Type B pancreatic cell (in vitro differentiated cells): ENCODE measurements around the gene STAB1. TPM values are rescaled to one million over a fixed set of nuclear protein-coding genes. Genes with fewer than 3 reads are reported as not detected.
A peak's percentile ranks its signal among the peaks of the same experiment; 100 is the strongest.

ENCODE experiments used
- DNase-seq: peaks from one replicate; pipeline ENCODE4 v3.0.0; 2021; ENCODE audit warnings: mixed read lengths; ENCODE audit not compliant: unreplicated experiment; ENCODE audit errors: extremely low spot score
- H3K27ac Mint-ChIP-seq: 2 replicates; pipeline ENCODE4 v1.8.0; 2021; ENCODE audit warnings: mild to moderate bottlenecking, mixed read lengths
- H3K27me3 Mint-ChIP-seq: 2 replicates; pipeline ENCODE4 v1.8.0; 2021; ENCODE audit warnings: mixed read lengths
- H3K36me3 Mint-ChIP-seq: 2 replicates; pipeline ENCODE4 v1.8.0; 2021; ENCODE audit warnings: mixed read lengths
- H3K4me1 Mint-ChIP-seq: one replicate; pipeline ENCODE4 v1.8.0; 2021; ENCODE audit warnings: mixed read lengths; ENCODE audit not compliant: unreplicated experiment
- H3K4me3 Mint-ChIP-seq: 2 replicates; pipeline ENCODE4 v1.8.0; 2021; ENCODE audit warnings: mild to moderate bottlenecking, mixed read lengths
- H3K9me3 Mint-ChIP-seq: 2 replicates; pipeline ENCODE4 v1.8.0; 2021; ENCODE audit warnings: mixed read lengths
- CTCF ChIP-seq: fragments of 200-600 bp; sonication (generic); conservative IDR thresholded peaks from 2 replicates; pipeline ENCODE4 v1.5.0; 2021; ENCODE audit warnings: antibody characterized with exemption, mild to moderate bottlenecking
- total RNA-seq: library from RNA; stranded (reverse); gene quantifications from 2 replicates; pipeline ENCODE4 v1.2.1, GENCODE V29; 2021; ENCODE audit warnings: low replicate concordance

The STAB1 gene
- total RNA-seq, 1 donor from 2014 or later: not detected

GRCh38 chr3:52458031-52458760 is 36.9 kb upstream of the STAB1 start:
- Mint-ChIP-seq H3K4me3 (peak overlapping the region; percentile 54), H3K27ac (no peak overlapping the region), H3K9me3 (no peaks in the 10 kb centered on the region), H3K27me3 (no peaks in the 10 kb centered on the region), H3K4me1 (peaks cover 30% of the 10 kb centered on the region), H3K36me3 (peaks cover 14% of the 10 kb centered on the region)
- no peak for DNase-seq
- no peak for TF ChIP-seq CTCF

- Mint-ChIP-seq H3K9me3 (no peaks in the 10 kb centered on the region), H3K4me3 (no peak overlapping the region), H3K4me1 (peaks cover 26% of the 10 kb centered on the region), H3K27me3 (no peaks in the 10 kb centered on the region), H3K27ac (no peak overlapping the region), H3K36me3 (peaks cover 16% of the 10 kb centered on the region)
- no peak for DNase-seq
- no peak for TF ChIP-seq CTCF
Observed at GRCh38 chr3:52458770-52459545, 36.2 kb upstream of the STAB1 start.

- DNase-seq: no peak
- Mint-ChIP-seq H3K4me1 (peaks cover 10% of the 10 kb centered on the region), H3K27me3 (no peaks in the 10 kb centered on the region), H3K36me3 (peaks cover 23% of the 10 kb centered on the region), H3K27ac (no peak overlapping the region), H3K9me3 (no peaks in the 10 kb centered on the region), H3K4me3 (no peak overlapping the region)
- no peak for TF ChIP-seq CTCF
Observed at GRCh38 chr3:52461874-52462273, 33.3 kb upstream of the STAB1 start.

- Mint-ChIP-seq H3K9me3 (no peaks in the 10 kb centered on the region), H3K4me3 (no peak overlapping the region), H3K36me3 (peaks cover 20% of the 10 kb centered on the region), H3K4me1 (peaks cover 4% of the 10 kb centered on the region), H3K27ac (no peak overlapping the region), H3K27me3 (no peaks in the 10 kb centered on the region)
- DNase-seq: no peak
- TF ChIP-seq CTCF: no peak
Observed at GRCh38 chr3:52463416-52463815, 31.7 kb upstream of the STAB1 start.

GRCh38 chr3:52468336-52468735 is 26.8 kb upstream of the STAB1 start:
- peak overlapping the region; percentile 34 for H3K27ac Mint-ChIP-seq
- TF ChIP-seq CTCF: no peak
- DNase-seq: no peak
- peaks cover 14% of the 10 kb centered on the region for H3K4me1 Mint-ChIP-seq
- H3K27me3 Mint-ChIP-seq: no peaks in the 10 kb centered on the region
- no peaks in the 10 kb centered on the region for H3K9me3 Mint-ChIP-seq
- peaks cover 19% of the 10 kb centered on the region for H3K36me3 Mint-ChIP-seq
- H3K4me3 Mint-ChIP-seq: no peak overlapping the region
